Fibroblast of skin of left quadriceps (primary cell): Measurements from ENCODE around the gene DIPK2B.

Experiments used
- DNase-seq, 2 experiments: peaks; one replicate each; pipeline ENCODE4 v3.0.0-alpha.2; 2013; ENCODE audit warnings: low read depth in 2 of 2

Gene DIPK2B

DNA sequence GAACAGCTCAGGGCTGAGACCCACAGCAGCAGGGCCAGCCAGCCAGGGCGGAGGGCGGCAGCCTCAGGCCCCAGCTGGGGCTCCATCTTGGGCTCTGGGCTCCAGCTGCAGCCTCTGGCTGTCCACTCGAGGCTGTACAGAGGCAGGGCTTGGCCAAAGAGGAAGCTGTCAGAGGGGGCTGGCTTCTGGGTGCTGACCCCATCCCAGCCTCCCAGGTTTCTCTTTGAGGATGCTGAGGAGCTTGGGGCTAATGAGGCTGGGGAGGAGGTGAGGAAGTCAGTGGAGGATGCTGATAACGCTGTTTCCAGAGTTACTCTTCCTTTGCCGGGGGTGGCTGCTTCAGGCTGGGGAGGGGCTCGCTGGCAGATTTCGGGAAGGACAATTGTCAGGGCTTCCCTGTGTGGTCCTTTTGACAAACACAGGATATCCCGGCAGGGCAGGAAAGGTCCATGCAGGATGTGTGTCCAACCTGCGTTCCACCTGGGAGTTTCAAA, at the start of gene DIPK2B:
DIPK2B (minus strand) TSS at position 136 of the 494 bp plus-strand sequence; CDS start at position 86, 50 bp downstream.
- DNase-seq = no peak

- no peak for DNase-seq
Observed at GRCh38 chrX:45240301-45240700, 39.6 kb upstream of the DIPK2B start.

GRCh38 chrX:45238489-45238888, 37.8 kb upstream of the DIPK2B start:
- no peak for DNase-seq

GRCh38 chrX:45233531-45233930, 32.9 kb upstream of the DIPK2B start:
- no peak for DNase-seq

DNA sequence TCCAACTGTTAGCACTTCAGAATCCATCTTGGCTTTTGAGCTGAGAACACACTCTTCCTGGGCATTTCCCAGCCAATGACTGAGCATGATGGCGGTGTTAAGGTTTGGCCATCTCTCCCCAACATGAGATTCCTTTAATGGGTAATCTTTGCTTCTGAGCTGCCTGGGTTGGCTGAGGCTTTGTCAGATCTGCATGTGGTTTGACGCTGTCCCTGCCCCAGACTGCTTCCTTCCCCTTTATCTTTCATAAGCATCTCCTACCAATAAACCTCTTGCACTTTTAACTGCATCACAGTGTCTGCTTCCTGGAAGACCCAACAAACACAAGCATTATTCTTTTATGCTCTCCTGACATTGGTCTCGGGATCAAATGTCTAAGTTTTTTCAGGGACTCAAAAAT, 31.5 kb upstream of the DIPK2B start:
- DNase-seq = no peak

- no peak for DNase-seq
Observed at GRCh38 chrX:45230410-45230809, 29.7 kb upstream of the DIPK2B start.

DNA sequence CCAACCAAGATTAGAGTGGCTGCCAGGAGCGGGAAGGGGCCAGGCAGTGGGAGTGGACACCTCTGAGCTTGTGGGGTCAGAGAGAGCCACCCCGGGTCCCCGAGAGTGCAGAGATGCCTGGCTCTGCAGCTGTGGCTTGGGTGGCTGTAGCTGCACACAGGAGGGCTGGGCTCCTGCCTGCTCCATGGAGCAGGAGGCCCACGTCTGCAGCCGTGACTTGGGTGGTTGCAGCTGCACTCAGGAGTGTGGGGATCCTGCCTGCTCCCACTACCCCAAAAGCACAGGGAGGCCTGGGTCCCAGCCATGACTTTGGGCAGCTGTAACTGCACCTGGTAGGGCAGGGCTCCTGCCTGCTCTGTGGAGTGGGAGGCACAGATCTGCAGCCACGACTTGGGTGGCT, 28.7 kb upstream of the DIPK2B start:
- no peak for DNase-seq

- DNase-seq = no peak
Observed at GRCh38 chrX:45228126-45228525, 27.4 kb upstream of the DIPK2B start.

GRCh38 chrX:45208121-45208856, 7.6 kb upstream of the DIPK2B start:
- no peak for DNase-seq

DNA sequence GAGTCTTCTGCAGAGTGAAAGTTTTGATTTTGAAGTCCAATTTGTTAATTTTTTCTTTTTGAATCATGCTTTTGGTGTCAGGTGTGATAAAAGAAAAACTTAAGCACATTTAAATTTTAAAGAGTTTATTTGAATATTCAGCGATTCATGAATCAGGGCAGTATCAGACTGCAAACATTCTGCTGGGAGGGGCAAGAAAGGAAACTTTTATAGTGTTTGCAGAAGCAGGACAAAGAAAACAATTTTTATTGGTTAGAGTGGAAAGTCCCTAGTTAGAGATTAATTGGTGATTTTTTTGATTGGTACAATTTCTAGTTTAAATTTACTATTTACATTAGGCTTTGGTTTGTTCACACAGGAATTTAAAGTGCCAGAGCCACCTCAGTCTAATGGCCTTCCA, 1.5 kb upstream of the DIPK2B start:
- DNase-seq = no peak

DNA sequence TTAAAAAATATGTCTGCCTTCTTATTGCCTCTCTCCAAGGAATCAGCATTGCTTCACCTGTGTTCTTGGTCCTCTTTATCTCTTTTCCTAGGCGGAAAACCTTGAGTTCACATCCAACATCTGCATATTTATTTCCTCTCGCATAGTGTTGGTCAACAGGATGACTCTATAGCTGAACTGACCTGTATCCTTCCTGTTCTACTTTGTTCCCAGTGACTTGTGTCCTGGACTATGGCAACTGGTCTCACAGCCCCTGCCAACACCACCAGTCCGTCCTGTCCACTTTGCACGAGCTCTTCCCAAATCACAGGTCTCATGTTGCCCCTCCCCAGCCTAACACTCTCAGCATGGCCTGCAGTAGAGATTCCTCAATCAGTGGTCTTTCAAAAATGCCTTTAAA, 2.0 kb downstream of the DIPK2B start:
- no peak for DNase-seq

- no peak for DNase-seq
Observed at GRCh38 chrX:45198301-45198700, 2.4 kb downstream of the DIPK2B start.

GRCh38 chrX:45196701-45197100, 4.0 kb downstream of the DIPK2B start:
- DNase-seq = no peak

GRCh38 chrX:45191820-45192409, 8.8 kb downstream of the DIPK2B start:
- DNase-seq = no peak

GRCh38 chrX:45191383-45191782, 9.3 kb downstream of the DIPK2B start:
- no peak for DNase-seq

- no peak for DNase-seq
Observed at GRCh38 chrX:45187731-45188130, 12.9 kb downstream of the DIPK2B start.

DNA sequence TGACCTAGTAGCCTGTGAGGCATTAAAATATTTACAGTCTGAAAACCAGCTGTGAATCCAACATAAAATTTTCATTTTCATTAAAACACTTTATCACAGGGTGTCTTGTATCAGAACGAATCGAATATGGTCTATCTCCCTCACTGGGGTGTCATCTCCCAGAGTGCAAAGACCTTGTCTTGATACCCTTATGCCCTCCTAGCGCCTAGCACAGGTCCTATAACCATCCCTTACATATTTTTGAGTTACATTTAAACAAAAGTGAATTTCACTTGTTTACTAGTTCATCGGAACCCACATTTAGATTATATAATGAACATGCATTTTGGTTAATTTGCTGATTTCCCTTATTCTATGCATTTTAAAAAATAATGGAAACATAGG, 14.0 kb downstream of the DIPK2B start:
- no peak for DNase-seq

GRCh38 chrX:45184211-45184610, 16.5 kb downstream of the DIPK2B start:
- no peak for DNase-seq

DNA sequence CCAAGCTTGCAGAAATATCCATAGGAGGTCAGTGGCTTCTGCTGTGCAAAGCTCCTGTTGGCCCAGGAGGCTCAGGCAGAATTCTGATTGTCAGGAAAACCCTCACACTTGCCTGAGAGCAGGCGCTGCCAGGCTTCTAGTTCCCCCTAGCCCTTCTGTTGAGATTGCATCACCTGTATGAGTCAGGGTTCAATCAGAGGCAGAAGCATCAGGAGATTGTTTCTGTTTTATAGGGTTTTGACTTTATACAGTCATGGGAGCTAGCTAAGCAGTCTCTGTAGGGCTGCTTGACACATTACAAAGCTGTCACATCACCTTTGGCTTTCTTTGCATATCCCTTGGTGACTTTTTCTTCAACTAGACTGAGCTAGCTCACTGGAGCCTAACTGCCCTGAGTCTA, 27.8 kb downstream of the DIPK2B start:
- DNase-seq = no peak

DNA sequence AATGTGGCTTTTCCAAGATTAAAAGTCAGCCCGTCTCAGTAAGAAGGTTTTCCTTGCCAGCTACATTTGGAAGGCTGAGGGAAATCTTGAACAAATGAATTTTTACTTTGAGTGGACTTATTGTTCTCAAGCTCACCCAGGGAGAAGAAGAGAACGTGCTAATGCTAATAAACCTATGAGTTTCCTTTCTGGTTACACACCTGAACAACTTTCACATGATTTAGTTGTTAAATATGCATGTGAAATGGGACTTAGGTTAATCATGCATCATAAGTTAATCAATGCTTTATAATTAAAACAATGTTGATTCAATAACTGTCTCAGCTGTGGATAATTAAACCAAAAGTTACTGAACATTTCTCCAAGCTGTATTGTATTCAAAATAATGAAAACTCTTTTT, 33.9 kb downstream of the DIPK2B start:
- DNase-seq = no peak

- no peak for DNase-seq
Observed at GRCh38 chrX:45165726-45166125, 35.0 kb downstream of the DIPK2B start.

GRCh38 chrX:45164995-45165394, 35.7 kb downstream of the DIPK2B start:
- no peak for DNase-seq

DNA sequence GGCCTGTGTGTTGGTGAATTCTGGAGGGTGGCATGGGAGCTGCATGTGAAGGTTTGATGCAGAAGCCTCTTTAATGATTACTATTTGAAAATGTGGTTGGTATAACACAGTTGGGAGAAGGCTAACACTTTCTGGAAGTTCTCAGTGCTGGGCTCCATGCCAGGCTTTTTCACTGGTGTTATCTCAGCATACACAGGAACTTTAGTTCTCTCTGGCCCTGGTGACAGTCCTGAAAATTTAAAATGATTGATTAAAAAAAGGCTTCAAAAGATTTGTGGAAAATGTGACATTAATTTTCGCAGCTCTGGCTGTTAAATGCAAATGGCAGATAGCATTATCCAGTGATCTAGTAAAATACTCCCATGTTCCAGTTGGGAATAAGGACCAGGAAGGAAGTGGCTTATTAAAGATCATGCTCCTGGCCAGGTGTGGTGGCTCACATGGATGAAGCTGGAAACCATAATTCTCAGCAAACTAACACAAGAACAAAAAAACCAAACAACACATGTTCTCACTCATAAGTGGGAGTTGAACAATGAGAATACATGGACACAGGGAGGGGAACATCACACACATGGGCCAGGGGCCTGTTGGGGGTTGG, 36.6 kb downstream of the DIPK2B start:
- no peak for DNase-seq
